Neural cell (in vitro differentiated cells): ENCODE data around the gene CORO2A. TPM values are rescaled to one million over a fixed set of nuclear protein-coding genes. Genes with fewer than 3 reads are reported as not detected.

ENCODE experiments used
- H2AFZ ChIP-seq: fragments of 200-600, 300-800 bp; sonication (generic), shearing (Covaris generic); 2 replicates; pipeline ENCODE4 v1.6.0; 2014; ENCODE audit warnings: low read depth, mild to moderate bottlenecking, antibody characterized with exemption, low read length, moderate library complexity
- H3F3A ChIP-seq: fragments of 200-600 bp; shearing (Covaris generic); 2 replicates; pipeline ENCODE4 v1.6.1; 2016; ENCODE audit warnings: mild to moderate bottlenecking, moderate library complexity, mixed read lengths, antibody characterized with exemption, low read length; ENCODE audit not compliant: insufficient read depth, poor library complexity, severe bottlenecking
- H3K27ac ChIP-seq: fragments of 200-600, 300-800 bp; sonication (generic), shearing (Covaris generic); 2 replicates; pipeline ENCODE4 v1.5.1; 2014; ENCODE audit warnings: mild to moderate bottlenecking, low read length, moderate library complexity
- H3K27me3 ChIP-seq: fragments of 300-800, 200-600 bp; sonication (generic), shearing (Covaris generic); 2 replicates; pipeline ENCODE4 v1.6.0; 2014; ENCODE audit warnings: mild to moderate bottlenecking, low read depth, low read length, moderate library complexity; ENCODE audit not compliant: insufficient read depth
- H3K36me3 ChIP-seq: fragments of 300-800, 200-600 bp; sonication (generic), shearing (Covaris generic); 2 replicates; pipeline ENCODE4 v1.5.1; 2014; ENCODE audit warnings: mild to moderate bottlenecking, antibody characterized with exemption, low read length, moderate library complexity; ENCODE audit not compliant: insufficient read depth
- H3K4me2 ChIP-seq: fragments of 300-800, 200-600 bp; sonication (generic), shearing (Covaris generic); 2 replicates; pipeline ENCODE4 v1.6.0; 2014; ENCODE audit warnings: mild to moderate bottlenecking, low read length
- H3K4me3 ChIP-seq: fragments of 300-800, 200-600 bp; sonication (generic), shearing (Covaris generic); 2 replicates; pipeline ENCODE4 v1.5.1; 2014; ENCODE audit warnings: mild to moderate bottlenecking, low read length, moderate library complexity
- H3K79me2 ChIP-seq: fragments of 200-600 bp; shearing (Covaris generic); replicated peaks from 2 replicates; pipeline ENCODE4 v1.6.0; 2014; ENCODE audit warnings: mild to moderate bottlenecking, low read length, moderate library complexity; ENCODE audit not compliant: insufficient read depth
- H3K9ac ChIP-seq: fragments of 300-800, 200-600 bp; sonication (generic), shearing (Covaris generic); 2 replicates; pipeline ENCODE4 v1.6.1; 2016; ENCODE audit warnings: mild to moderate bottlenecking, low read length, mixed read lengths
- H3K9me2 ChIP-seq: fragments of 200-600 bp; shearing (Covaris generic); 2 replicates; pipeline ENCODE4 v1.6.1; 2016; ENCODE audit warnings: mild to moderate bottlenecking, low read length, mixed read lengths; ENCODE audit not compliant: insufficient read depth
- H3K9me3 ChIP-seq: fragments of 200-600, 300-800 bp; sonication (generic), shearing (Covaris generic); 2 replicates; pipeline ENCODE4 v1.6.1; 2016; ENCODE audit warnings: mild to moderate bottlenecking, mixed run types, low read length, moderate library complexity, mixed read lengths
- H4K20me1 ChIP-seq: fragments of 200-600 bp; shearing (Covaris generic); 2 replicates; pipeline ENCODE4 v1.6.1; 2016; ENCODE audit warnings: mild to moderate bottlenecking, mixed run types; ENCODE audit not compliant: insufficient read depth
- CTCF ChIP-seq: fragments of 450-650 bp; IDR thresholded peaks from 2 replicates; pipeline ENCODE4 v1.5.1; 2014; ENCODE audit warnings: antibody characterized with exemption, mild to moderate bottlenecking, moderate library complexity; ENCODE audit not compliant: poor library complexity, severe bottlenecking
- EP300 ChIP-seq: fragments of 450-650 bp; conservative IDR thresholded peaks from 2 replicates; pipeline ENCODE4 v1.6.1; 2014; ENCODE audit warnings: antibody characterized with exemption, mild to moderate bottlenecking, moderate library complexity; ENCODE audit not compliant: poor library complexity, severe bottlenecking
- EZH2 ChIP-seq: fragments of 200-600, 300-800 bp; shearing (Covaris generic), sonication (generic); IDR thresholded peaks from 2 replicates; pipeline ENCODE4 v1.6.1; 2014; ENCODE audit warnings: antibody characterized with exemption, low read length, borderline replicate concordance, mild to moderate bottlenecking; ENCODE audit not compliant: insufficient read depth, poor library complexity, severe bottlenecking
- MXI1 ChIP-seq: fragments of 450-650 bp; conservative IDR thresholded peaks from 2 replicates; pipeline ENCODE4 v1.6.1; 2014; ENCODE audit warnings: antibody characterized with exemption, mild to moderate bottlenecking; ENCODE audit not compliant: poor library complexity, severe bottlenecking
- POLR2AphosphoS5 ChIP-seq: IDR thresholded peaks from 2 replicates; pipeline ENCODE4 v1.6.1; 2012
- RAD21 ChIP-seq: fragments of 450-650 bp; conservative IDR thresholded peaks from 2 replicates; pipeline ENCODE4 v1.6.1; 2014; ENCODE audit warnings: antibody characterized with exemption, mild to moderate bottlenecking, moderate library complexity
- SMC3 ChIP-seq: fragments of 450-650 bp; conservative IDR thresholded peaks from 2 replicates; pipeline ENCODE4 v1.6.1; 2014; ENCODE audit warnings: antibody characterized with exemption, mild to moderate bottlenecking, moderate library complexity; ENCODE audit not compliant: poor library complexity
- TAF1 ChIP-seq: IDR thresholded peaks from 2 replicates; pipeline ENCODE4 v1.6.1; 2012; ENCODE audit warnings: low read depth
- polyA plus RNA-seq: library from polyadenylated mRNA; depleted of rRNA; stranded (reverse); fragments of >200 nt; gene quantifications from 2 replicates; pipeline ENCODE4 v1.2.3, GENCODE V29; 2014
- TF ChIP-seq, protein P1 (sequence below): IDR thresholded peaks from 2 replicates; pipeline ENCODE4 v1.6.1; 2012; ENCODE audit warnings: borderline replicate concordance

Gene CORO2A
- polyA plus RNA-seq, 1 donor from 2014 or later = 1.9 TPM

DNA sequence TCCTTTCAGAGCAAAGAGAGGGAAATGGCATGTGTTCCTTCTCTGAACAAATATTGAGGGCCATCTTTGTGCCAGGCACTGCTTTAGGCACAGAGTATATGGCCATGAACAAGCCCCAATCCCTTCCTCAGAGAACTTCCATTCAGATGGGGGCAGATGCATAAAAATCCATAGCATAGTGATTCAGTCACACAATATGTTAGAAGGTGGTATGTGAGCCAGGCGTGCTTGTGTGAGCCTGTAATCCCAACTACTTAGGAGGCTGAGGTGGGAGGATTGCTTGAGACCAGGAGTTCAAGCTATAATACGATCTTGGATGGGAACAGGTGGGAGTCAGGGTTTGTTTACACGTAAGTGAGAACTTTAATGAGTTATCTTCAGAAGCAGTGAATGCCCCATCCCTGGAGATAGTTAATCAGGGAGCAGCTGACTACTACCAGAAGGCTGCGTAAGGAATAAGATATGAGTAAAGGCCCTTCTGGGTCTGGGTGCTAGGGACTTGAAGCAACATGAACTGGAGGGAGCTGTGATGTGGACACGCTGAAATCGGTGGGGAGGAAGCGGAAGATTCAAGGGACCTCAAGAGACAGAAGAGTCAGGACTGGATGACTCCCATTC lies 108.8 kb downstream of the CORO2A start:
- no peaks in the 10 kb centered on the region for H3F3A ChIP-seq
- H3K27me3 ChIP-seq = no peaks in the 10 kb centered on the region

DNA sequence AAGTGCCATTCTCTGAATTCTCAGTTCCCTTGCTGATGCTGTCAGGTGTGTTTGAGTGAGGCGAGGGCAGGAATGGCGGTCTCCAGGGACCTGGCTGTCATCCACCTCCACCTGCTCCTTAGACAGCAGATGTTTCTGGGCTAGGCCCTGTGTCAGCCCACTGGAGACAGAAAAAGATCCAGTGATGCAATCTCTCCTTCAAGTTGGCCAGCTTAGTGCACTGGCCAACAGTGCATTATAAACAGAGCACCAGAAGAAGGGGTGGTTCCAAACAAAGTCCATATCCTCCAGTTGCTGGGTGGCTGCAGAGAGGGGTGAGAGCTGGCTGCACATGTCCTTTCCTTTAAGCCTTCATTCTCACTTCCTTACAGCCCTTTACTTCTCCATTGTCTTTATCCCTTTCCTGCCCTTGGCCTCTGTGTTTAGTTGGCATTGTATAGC lies 109.4 kb downstream of the CORO2A start:
- Histone ChIP-seq H3K4me2 (no peak overlapping the region), H3K36me3 (no peaks in the 10 kb centered on the region)
- TF ChIP-seq, protein P1, sequence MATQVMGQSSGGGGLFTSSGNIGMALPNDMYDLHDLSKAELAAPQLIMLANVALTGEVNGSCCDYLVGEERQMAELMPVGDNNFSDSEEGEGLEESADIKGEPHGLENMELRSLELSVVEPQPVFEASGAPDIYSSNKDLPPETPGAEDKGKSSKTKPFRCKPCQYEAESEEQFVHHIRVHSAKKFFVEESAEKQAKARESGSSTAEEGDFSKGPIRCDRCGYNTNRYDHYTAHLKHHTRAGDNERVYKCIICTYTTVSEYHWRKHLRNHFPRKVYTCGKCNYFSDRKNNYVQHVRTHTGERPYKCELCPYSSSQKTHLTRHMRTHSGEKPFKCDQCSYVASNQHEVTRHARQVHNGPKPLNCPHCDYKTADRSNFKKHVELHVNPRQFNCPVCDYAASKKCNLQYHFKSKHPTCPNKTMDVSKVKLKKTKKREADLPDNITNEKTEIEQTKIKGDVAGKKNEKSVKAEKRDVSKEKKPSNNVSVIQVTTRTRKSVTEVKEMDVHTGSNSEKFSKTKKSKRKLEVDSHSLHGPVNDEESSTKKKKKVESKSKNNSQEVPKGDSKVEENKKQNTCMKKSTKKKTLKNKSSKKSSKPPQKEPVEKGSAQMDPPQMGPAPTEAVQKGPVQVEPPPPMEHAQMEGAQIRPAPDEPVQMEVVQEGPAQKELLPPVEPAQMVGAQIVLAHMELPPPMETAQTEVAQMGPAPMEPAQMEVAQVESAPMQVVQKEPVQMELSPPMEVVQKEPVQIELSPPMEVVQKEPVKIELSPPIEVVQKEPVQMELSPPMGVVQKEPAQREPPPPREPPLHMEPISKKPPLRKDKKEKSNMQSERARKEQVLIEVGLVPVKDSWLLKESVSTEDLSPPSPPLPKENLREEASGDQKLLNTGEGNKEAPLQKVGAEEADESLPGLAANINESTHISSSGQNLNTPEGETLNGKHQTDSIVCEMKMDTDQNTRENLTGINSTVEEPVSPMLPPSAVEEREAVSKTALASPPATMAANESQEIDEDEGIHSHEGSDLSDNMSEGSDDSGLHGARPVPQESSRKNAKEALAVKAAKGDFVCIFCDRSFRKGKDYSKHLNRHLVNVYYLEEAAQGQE = no peak
- TF ChIP-seq EP300 (no peak), TAF1 (no peak), MXI1 (no peak), EZH2 (no peak), POLR2AphosphoS5 (no peak), RAD21 (no peak), SMC3 (no peak)

More for the DNA sequence above, 108.8 kb downstream of the CORO2A start:
- Histone ChIP-seq H3K79me2 (no peaks in the 10 kb centered on the region), H3K4me3 (no peak overlapping the region), H3K36me3 (no peaks in the 10 kb centered on the region), H3K9me3 (no peaks in the 10 kb centered on the region), H3K9ac (no peak overlapping the region), H3K9me2 (no peaks in the 10 kb centered on the region), H2AFZ (no peak overlapping the region), H3K4me2 (no peak overlapping the region), H4K20me1 (no peaks in the 10 kb centered on the region), H3K27ac (no peak overlapping the region)
- TF ChIP-seq POLR2AphosphoS5 = no peak
- TF ChIP-seq, protein P1 = no peak
- no peak for TF ChIP-seq RAD21
- no peak for TF ChIP-seq TAF1
- TF ChIP-seq MXI1 = no peak
- no peak for TF ChIP-seq SMC3
- TF ChIP-seq CTCF = no peak
- no peak for TF ChIP-seq EP300
- TF ChIP-seq EZH2 = no peak

More for the DNA sequence above, 109.4 kb downstream of the CORO2A start:
- Histone ChIP-seq H2AFZ (no peak overlapping the region), H3K4me3 (no peak overlapping the region), H3K27me3 (no peaks in the 10 kb centered on the region), H3K27ac (no peak overlapping the region), H3K9me3 (no peaks in the 10 kb centered on the region), H3K9ac (no peak overlapping the region), H3K9me2 (no peaks in the 10 kb centered on the region), H4K20me1 (no peaks in the 10 kb centered on the region), H3F3A (no peaks in the 10 kb centered on the region), H3K79me2 (no peaks in the 10 kb centered on the region)
